Measurements from ENCODE around the gene HORMAD1. TPM values are rescaled to one million over a fixed set of nuclear protein-coding genes. Genes with fewer than 3 reads are reported as not detected.
A peak's percentile ranks its signal among the peaks of the same experiment; 100 is the strongest.
"Not testable (repeated sequence)": the region's sequence is repeated elsewhere in the genome, so short reads cannot be mapped to it uniquely, and the experiment has no call there.

Gene HORMAD1
- total and polyA plus RNA-seq, 8 donors = 0.08 to 0.28 (median 0.28) TPM; not detected in 5

- intact Hi-C loops (cut with DNase I) = no loop called here
- H3K4me1 ChIP-seq = no peaks in the 10 kb centered on the region
- 94 to 96% methylated on average over 9 of the region's 9 CpGs for WGBS, 2 donors
- no peak for DNase-seq
- no peak for TF ChIP-seq CTCF (IDR thresholded peaks at IDR 0.05)
- H3K27ac ChIP-seq = no peak overlapping the region
- no peak for ATAC-seq
- H3K9me3 ChIP-seq = no peaks in the 10 kb centered on the region
- peaks cover 0 to 27% (median 0%) of the 10 kb centered on the region in 3 donors for H3K36me3 ChIP-seq
- H3K4me3 ChIP-seq = no peak overlapping the region
- no peaks in the 10 kb centered on the region for H3K27me3 ChIP-seq
- no peak for FAIRE-seq
These were observed 57.9 kb downstream of the HORMAD1 start for GRCh38 chr1:150662811-150663210.

GRCh38 chr1:150661156-150661555 lies 59.5 kb downstream of the HORMAD1 start:
- WGBS, 2 donors = 96 to 97% methylated on average over 5 of the region's 5 CpGs

GRCh38 chr1:150660584-150660983 lies 60.1 kb downstream of the HORMAD1 start:
- no peak for FAIRE-seq

More at GRCh38 chr1:150661156-150661555, 59.5 kb downstream of the HORMAD1 start:
- no peak for TF ChIP-seq CTCF (IDR thresholded peaks at IDR 0.05)
- intact Hi-C loops (cut with DNase I) = no loop called here
- H3K4me3 ChIP-seq = no peak overlapping the region
- FAIRE-seq (no peak), DNase-seq (no peak), ATAC-seq (no peak)
- H3K27ac ChIP-seq = no peak overlapping the region
- no peaks in the 10 kb centered on the region for H3K4me1 ChIP-seq
- H3K27me3 ChIP-seq = no peaks in the 10 kb centered on the region
- H3K9me3 ChIP-seq = no peaks in the 10 kb centered on the region
- peaks cover 0 to 36% (median 0%) of the 10 kb centered on the region in 3 donors for H3K36me3 ChIP-seq

GRCh38 chr1:150657064-150657463 lies 63.6 kb downstream of the HORMAD1 start:
- H3K27ac ChIP-seq; intact Hi-C loops (cut with DNase I); FAIRE-seq; ATAC-seq; H3K4me3 ChIP-seq; H3K27me3 ChIP-seq; H3K9me3 ChIP-seq; DNase-seq: not testable (repeated sequence)
- Histone ChIP-seq H3K4me1 (peaks cover 0 to 13% (median 6%) of the 10 kb centered on the region in 3 donors), H3K36me3 (peaks cover 0 to 28% (median 0%) of the 10 kb centered on the region in 3 donors)
- 83 to 89% methylated on average over 4 of the region's 4 CpGs for WGBS, 2 donors

More at GRCh38 chr1:150660584-150660983, 60.1 kb downstream of the HORMAD1 start:
- no peak for TF ChIP-seq CTCF (IDR thresholded peaks at IDR 0.05)
- peaks cover 0 to 36% (median 0%) of the 10 kb centered on the region in 3 donors for H3K36me3 ChIP-seq
- ATAC-seq (no peak), DNase-seq (no peak)
- 88 to 99% methylated on average over 4 of the region's 4 CpGs for WGBS, 2 donors
- H3K4me1 ChIP-seq = peaks cover 0 to under 1% (median under 1%) of the 10 kb centered on the region in 3 donors
- H3K9me3 ChIP-seq = no peaks in the 10 kb centered on the region
- intact Hi-C loops (cut with DNase I) = no loop called here
- H3K27me3 ChIP-seq = no peaks in the 10 kb centered on the region
- no peak overlapping the region for H3K27ac ChIP-seq
- no peak overlapping the region for H3K4me3 ChIP-seq

- 41 to 42% methylated on average over 10 of the region's 10 CpGs for WGBS, 2 donors
- H3K9me3 ChIP-seq; intact Hi-C loops (cut with DNase I); FAIRE-seq; H3K4me3 ChIP-seq; H3K27me3 ChIP-seq: not testable (repeated sequence)
- DNase-seq (peak; percentile 48 to 85 (median 70)), ATAC-seq (peak in 1 of 4 donors; percentile 10)
- Histone ChIP-seq H3K4me1 (peaks cover 8 to 28% (median 14%) of the 10 kb centered on the region in 3 donors), H3K27ac (peak overlapping the region in 2 of 4 donors; percentile 32 to 39), H3K36me3 (peaks cover 0 to 13% (median 0%) of the 10 kb centered on the region in 3 donors)
These were observed 66.1 kb downstream of the HORMAD1 start for GRCh38 chr1:150654635-150655034.

GRCh38 chr1:150650193-150650592 lies 70.5 kb downstream of the HORMAD1 start:
- peak overlapping the region; percentile 34 to 58 (median 48) for H3K27ac ChIP-seq
- H3K4me3 ChIP-seq = no peak overlapping the region
- TF ChIP-seq CTCF (IDR thresholded peaks at IDR 0.05) = no peak
- no peak for FAIRE-seq
- no peaks in the 10 kb centered on the region for H3K27me3 ChIP-seq
- intact Hi-C loops (cut with DNase I) = no loop called here
- peak; percentile 94 to 97 (median 96) for ATAC-seq
- DNase-seq = peak in 5 of 6 donors; percentile 74 to 86 (median 78)
- H3K4me1 ChIP-seq = peaks cover 9 to 29% (median 18%) of the 10 kb centered on the region in 3 donors
- H3K9me3 ChIP-seq = no peaks in the 10 kb centered on the region
- WGBS, 2 donors = 8 to 17% methylated on average over 1 of the region's 1 CpG
- H3K36me3 ChIP-seq = peaks cover 0 to 18% (median 13%) of the 10 kb centered on the region in 3 donors

All from pancreas (tissue), 10 donors.